Stimulated activated naive B cell treated with anti-CD40 and anti-IgM and Interleukin-4, amounts not matched to agents 10 μg/mL and 1 μg/mL and 100 μg/mL, for 72 hours (primary cell): ENCODE measurements around the gene FRMD4A.

Source experiments
- ATAC-seq, 2 donors: fragments of 150-1000 bp; cut with Tn5 transposase; replicated peaks; 2 replicates each; pipeline ENCODE4 v1.10.0; 2021; ENCODE audit warnings: moderate library complexity in 1 of 2
- DNase-seq: peaks from one replicate; pipeline ENCODE4 v3.0.0; 2021
- H3K27ac Mint-ChIP-seq: one replicate; pipeline ENCODE4 v1.8.0; 2022; ENCODE audit warnings: mild to moderate bottlenecking, mixed read lengths
- H3K27me3 Mint-ChIP-seq, 2 donors: one replicate each; pipeline ENCODE4 v1.8.0; 2022; ENCODE audit warnings: mixed read lengths in 2 of 2
- H3K36me3 Mint-ChIP-seq, 2 donors: one replicate each; pipeline ENCODE4 v1.8.0; 2022; ENCODE audit warnings: mixed read lengths in 2 of 2, mild to moderate bottlenecking in 1 of 2
- H3K4me1 Mint-ChIP-seq, 2 donors: one replicate each; pipeline ENCODE4 v1.8.0; 2022; ENCODE audit warnings: mixed read lengths in 2 of 2, mild to moderate bottlenecking in 1 of 2
- H3K4me3 Mint-ChIP-seq, 2 donors: one replicate each; pipeline ENCODE4 v1.8.0; 2022; ENCODE audit warnings: mild to moderate bottlenecking in 2 of 2, mixed read lengths in 2 of 2, moderate library complexity in 1 of 2
- H3K9me3 Mint-ChIP-seq, 2 donors: one replicate each; pipeline ENCODE4 v1.8.0; 2022; ENCODE audit warnings: mixed read lengths in 2 of 2, mild to moderate bottlenecking in 1 of 2

The FRMD4A gene

DNA sequence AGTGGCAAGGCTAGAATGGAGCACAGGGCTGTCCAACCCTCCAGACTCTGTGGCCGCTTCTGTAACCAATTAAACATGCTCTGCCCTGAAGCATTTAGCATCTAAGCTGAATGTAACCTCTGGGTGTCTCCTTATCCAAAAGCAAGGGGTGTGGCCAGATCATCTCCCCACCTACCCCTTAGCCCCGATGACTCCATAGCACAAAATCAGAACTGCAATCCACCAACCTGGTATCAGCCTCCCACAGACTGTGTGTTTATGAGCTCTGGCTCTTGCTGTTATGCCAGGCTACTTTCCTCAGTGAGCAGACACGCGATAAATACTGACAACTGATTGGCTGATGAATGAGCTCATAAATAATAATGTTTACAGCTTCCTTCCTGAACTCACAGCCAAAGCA, 3.2 kb downstream of the FRMD4A start:
- H3K9me3 Mint-ChIP-seq, result no peaks in the 10 kb centered on the region
- no peak overlapping the region for H3K27ac Mint-ChIP-seq
- H3K27me3 Mint-ChIP-seq, result peaks cover 31 to 56% of the 10 kb centered on the region in 2 donors
- H3K4me3 Mint-ChIP-seq, result no peak overlapping the region
- ATAC-seq (no peak), DNase-seq (no peak)
- no peaks in the 10 kb centered on the region for H3K36me3 Mint-ChIP-seq
- H3K4me1 Mint-ChIP-seq, result peaks cover 0 to 5% of the 10 kb centered on the region in 2 donors

DNA sequence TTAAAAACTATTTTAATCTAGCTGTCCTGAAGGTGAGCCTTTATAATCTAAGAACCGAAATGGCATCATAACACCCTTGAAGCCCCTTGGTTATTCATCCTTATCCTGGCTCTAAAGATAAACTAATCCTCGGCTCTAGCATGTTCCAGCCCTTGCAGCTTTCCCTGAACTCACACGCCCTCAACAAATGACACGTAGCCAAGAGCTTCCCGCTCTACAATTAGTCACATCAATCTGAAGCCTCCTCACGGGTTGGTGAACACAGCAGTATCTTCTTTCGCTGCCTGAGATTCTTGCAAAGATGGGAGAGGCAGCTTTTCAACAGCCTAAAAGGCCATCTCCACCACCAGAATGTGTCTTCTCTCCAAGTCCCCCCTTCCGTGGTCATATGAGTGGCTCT, 4.1 kb downstream of the FRMD4A start:
- DNase-seq (no peak), ATAC-seq (no peak)
- Mint-ChIP-seq H3K4me1 (peaks cover 0 to 5% of the 10 kb centered on the region in 2 donors), H3K27me3 (peaks cover 34 to 49% of the 10 kb centered on the region in 2 donors), H3K36me3 (no peaks in the 10 kb centered on the region), H3K27ac (no peak overlapping the region), H3K4me3 (no peak overlapping the region), H3K9me3 (no peaks in the 10 kb centered on the region)

DNA sequence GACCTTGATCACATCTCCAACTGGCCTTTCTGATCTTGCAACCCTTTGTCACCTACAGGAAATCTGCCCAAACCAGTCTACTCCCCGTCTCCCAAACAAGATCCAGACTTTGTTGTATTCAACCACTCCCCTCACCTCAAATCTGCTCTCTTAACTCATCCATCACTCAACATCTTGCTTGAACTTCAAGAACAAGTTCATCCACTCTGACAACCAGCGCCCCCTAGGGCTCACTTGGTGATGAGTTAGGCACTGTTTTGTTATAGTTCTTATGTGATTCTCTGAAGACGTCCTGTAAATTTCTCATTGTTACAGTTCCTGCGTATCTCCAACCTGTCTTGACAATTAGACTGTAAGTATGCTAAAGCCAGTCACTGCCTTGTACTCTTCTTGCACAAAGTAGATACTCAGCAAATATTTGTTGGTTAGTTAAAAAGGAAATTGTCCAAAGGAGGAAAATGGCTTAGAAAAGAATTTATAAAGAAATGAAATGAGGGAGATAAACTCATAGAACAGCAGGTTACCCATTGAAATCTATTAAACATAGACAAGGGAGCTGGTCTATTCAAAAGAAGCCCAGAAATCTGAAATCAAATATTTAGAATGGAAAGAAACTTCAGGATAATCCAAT, 5.3 kb downstream of the FRMD4A start:
- Mint-ChIP-seq H3K9me3 (no peaks in the 10 kb centered on the region), H3K4me3 (no peak overlapping the region), H3K27ac (no peak overlapping the region), H3K36me3 (no peaks in the 10 kb centered on the region), H3K4me1 (peaks cover 0 to 5% of the 10 kb centered on the region in 2 donors), H3K27me3 (peaks cover 38 to 44% of the 10 kb centered on the region in 2 donors)
- ATAC-seq (no peak), DNase-seq (peak; percentile 7)

DNA sequence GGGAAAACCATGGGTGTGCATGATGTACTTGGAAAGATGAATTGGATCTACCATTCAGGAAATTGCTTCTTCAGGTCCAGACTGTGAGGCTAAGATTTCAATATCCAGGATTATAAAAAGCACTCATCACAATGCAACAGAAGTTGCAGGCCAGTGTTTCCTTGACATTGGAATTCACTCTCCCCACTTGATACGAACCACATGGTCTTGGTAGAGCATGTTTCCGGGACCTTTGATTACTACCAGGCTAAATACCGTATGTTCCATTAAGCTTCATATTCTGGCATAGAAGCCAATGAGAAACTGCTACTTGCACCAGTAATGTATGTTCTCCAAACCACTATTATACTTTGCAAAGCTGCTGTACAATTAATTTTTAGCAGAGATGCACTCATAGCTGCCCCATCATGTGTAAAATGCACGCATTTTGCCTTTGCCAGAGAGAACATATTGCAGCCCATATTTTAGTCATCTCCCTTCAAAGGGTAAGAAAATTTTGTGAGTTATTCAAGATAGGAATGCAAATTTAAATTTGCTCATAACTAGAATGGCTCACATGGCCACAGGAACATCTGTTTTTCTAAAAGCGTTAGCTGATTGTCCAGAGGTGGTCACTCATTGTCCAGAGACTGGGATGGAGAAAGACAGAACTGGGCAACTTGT, 8.1 kb downstream of the FRMD4A start:
- H3K36me3 Mint-ChIP-seq, result no peaks in the 10 kb centered on the region
- peaks cover 37 to 44% of the 10 kb centered on the region in 2 donors for H3K27me3 Mint-ChIP-seq

DNA sequence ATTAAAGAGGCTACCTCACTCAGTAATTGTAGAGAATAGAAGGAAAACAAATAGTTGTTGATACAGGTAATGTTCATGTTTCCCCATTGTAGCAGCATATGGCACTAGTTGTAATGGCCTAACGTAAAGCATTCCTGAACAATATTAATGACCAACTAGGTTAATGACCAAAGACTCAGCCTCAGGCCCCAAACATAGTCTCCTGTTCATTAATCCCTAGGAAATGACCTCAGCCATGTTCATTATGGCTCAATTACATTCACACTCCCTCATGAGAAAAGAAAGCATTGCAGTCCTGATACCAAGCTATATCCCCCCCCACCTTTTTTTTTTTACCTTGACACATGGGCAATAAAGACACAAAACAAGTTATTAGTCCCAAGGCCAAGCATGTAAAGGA, 12.7 kb downstream of the FRMD4A start:
- no peak for ATAC-seq
- no peaks in the 10 kb centered on the region for H3K9me3 Mint-ChIP-seq

More for the DNA sequence above, 8.1 kb downstream of the FRMD4A start:
- Mint-ChIP-seq H3K4me3 (no peak overlapping the region), H3K9me3 (no peaks in the 10 kb centered on the region), H3K4me1 (peaks cover 0 to 2% of the 10 kb centered on the region in 2 donors), H3K27ac (no peak overlapping the region)
- DNase-seq (no peak), ATAC-seq (no peak)

DNA sequence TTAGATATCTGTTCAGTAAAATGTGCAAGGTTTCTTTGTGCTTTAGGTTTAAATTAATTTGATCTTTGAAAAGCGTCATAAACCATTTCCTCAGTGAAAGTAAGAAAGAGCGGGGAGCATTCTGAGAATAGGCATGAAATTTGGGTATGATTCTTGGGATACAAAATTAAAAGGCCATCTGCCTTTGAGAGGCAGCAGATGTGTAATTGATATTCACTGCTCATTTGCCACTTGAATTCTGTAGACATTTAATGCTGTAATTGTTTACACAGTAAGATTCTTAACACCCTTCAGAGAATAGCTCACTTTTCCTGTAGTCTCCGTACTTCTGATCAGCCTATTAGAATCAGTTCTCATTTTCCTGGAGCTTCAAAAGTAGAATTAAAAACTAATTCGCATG, 18.7 kb downstream of the FRMD4A start:
- Mint-ChIP-seq H3K27ac (no peak overlapping the region), H3K9me3 (no peaks in the 10 kb centered on the region), H3K4me1 (no peaks in the 10 kb centered on the region), H3K4me3 (no peak overlapping the region), H3K36me3 (no peaks in the 10 kb centered on the region), H3K27me3 (peaks cover 37 to 41% of the 10 kb centered on the region in 2 donors)
- ATAC-seq (no peak), DNase-seq (no peak)

More for the DNA sequence above, 12.7 kb downstream of the FRMD4A start:
- Mint-ChIP-seq H3K4me3 (no peak overlapping the region), H3K27me3 (peaks cover 44 to 48% of the 10 kb centered on the region in 2 donors), H3K36me3 (no peaks in the 10 kb centered on the region), H3K4me1 (no peaks in the 10 kb centered on the region), H3K27ac (no peak overlapping the region)
- no peak for DNase-seq

DNA sequence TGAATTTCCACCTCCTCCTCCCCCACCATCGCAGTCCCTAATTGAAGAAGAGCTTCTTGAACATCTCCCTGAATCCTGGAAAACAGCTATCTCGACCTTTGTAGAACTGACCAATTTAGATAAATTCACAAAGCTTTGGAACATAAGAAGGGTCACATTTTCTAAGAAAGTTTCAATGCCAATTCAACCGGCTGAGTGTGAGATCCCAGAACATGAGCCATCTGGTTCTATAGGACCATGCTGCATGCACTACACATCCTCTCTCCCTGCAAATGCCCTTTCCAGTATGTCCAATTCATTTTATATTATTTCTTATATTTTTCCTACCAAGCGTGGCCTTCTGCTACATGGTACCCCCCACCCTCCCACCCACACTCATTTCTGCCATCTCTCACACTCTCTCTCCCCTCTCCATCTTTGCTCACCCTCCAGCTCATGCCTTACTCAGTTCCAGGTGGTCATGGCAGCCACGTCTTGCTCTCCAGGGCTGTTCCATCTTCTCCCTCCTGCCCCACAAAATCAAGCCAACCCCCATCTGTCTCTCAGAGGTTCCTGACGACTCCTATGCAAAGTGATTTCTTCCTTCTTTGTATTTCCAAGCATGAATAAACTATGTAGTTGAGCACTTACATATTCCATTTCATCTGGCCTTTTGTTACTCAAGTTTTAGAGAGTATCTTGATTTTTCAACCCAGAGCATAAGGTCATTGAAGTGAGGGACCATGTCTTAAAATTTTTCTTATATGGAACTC, 19.3 kb downstream of the FRMD4A start:
- Mint-ChIP-seq H3K4me3 (no peak overlapping the region), H3K4me1 (no peaks in the 10 kb centered on the region), H3K27ac (no peak overlapping the region), H3K36me3 (no peaks in the 10 kb centered on the region), H3K27me3 (peaks cover 36 to 39% of the 10 kb centered on the region in 2 donors), H3K9me3 (no peaks in the 10 kb centered on the region)
- no peak for DNase-seq
- ATAC-seq, result no peak

DNA sequence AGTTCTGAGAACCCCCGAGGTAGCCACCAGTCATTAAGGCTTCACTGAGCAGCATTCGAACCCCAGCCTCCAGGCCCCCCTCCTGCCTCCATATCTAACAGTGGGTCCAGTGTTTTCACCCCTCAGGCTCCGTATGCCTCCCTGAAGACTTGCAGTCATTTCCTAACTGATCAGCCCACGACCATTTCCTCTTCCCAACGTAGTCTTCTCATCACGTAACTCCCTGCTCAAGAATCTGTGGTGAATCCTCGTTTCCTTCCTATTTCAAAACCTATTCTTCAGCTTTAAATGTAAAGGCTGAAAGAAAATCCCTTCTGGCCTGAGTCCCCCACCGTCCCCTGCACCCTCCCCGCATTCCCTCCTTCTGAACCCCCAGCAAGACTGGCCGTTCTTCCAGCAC, 21.1 kb downstream of the FRMD4A start:
- peaks cover 0 to 8% of the 10 kb centered on the region in 2 donors for H3K4me1 Mint-ChIP-seq
- no peaks in the 10 kb centered on the region for H3K36me3 Mint-ChIP-seq
- ATAC-seq, result no peak
- H3K27me3 Mint-ChIP-seq, result peaks cover 23 to 26% of the 10 kb centered on the region in 2 donors
- H3K27ac Mint-ChIP-seq, result no peak overlapping the region
- no peak for DNase-seq
- H3K9me3 Mint-ChIP-seq, result peaks cover 0 to 2% of the 10 kb centered on the region in 2 donors
- no peak overlapping the region for H3K4me3 Mint-ChIP-seq

DNA sequence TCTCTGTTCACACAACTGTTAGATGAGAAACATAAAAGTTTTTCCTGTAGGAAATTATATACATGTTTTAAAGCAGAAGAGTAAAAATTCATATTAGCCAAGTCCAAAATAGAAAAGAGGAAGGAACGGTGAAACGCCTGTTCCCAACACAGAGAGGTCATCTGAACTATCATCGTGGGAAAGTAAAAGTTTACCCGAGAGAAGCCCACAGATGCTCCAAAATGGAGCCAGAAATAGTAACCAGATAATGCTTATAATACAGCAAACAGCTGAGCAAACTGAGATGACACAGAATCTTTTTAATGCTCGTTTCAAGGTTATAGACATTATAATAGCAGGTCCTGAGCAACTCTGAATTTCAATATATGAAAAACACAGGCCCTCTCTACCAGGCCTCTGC, 24.5 kb downstream of the FRMD4A start:
- Mint-ChIP-seq H3K4me1 (peaks cover 0 to 8% of the 10 kb centered on the region in 2 donors), H3K4me3 (no peak overlapping the region), H3K27ac (no peak overlapping the region), H3K36me3 (no peaks in the 10 kb centered on the region), H3K9me3 (peaks cover 0 to 2% of the 10 kb centered on the region in 2 donors), H3K27me3 (peaks cover 26 to 28% of the 10 kb centered on the region in 2 donors)
- no peak for ATAC-seq
- no peak for DNase-seq

DNA sequence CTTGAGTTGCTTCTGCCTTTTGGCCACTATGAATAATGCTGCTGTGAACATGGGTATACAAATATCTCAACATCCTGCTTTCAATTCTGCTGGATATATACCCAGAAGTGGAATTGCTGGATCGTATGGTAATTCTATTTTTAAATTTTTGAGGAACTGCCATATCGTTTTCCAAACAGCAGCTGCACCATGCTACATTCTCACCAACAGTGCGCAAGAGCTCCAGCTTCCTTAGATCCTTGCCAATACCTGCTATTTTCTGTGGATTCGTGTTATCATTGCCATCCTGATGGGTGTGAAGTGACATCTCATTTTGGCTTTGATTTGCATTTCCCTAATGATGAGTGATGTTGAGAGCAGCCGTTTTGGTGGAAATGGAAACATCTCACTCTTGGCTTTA, 26.7 kb downstream of the FRMD4A start:
- Mint-ChIP-seq H3K27me3 (peaks cover 11 to 15% of the 10 kb centered on the region in 2 donors), H3K4me1 (peaks cover 0 to 8% of the 10 kb centered on the region in 2 donors), H3K9me3 (peaks cover 0 to 2% of the 10 kb centered on the region in 2 donors), H3K27ac (no peak overlapping the region), H3K4me3 (no peak overlapping the region), H3K36me3 (no peaks in the 10 kb centered on the region)
- DNase-seq (no peak), ATAC-seq (no peak)

DNA sequence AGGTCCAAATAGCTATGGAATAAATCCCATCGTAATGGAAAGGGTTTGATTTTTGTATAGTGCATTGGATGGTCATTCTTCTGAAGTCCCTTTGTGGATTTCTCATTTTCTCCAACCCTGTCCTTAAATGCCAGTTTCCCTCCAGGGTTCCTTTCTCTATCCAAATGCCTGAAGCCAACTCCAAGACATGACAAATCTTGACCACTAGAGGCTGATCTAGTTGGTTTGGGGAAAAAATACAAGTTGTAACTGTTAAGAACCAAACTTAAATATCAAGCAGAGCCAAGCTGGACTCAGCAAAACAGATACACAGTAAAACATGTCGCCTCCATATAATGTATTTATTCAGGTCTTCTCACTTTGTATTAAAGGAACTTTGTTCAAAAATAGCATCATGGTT, 28.7 kb downstream of the FRMD4A start:
- peaks cover 0 to 2% of the 10 kb centered on the region in 2 donors for H3K9me3 Mint-ChIP-seq
- DNase-seq, result no peak

DNA sequence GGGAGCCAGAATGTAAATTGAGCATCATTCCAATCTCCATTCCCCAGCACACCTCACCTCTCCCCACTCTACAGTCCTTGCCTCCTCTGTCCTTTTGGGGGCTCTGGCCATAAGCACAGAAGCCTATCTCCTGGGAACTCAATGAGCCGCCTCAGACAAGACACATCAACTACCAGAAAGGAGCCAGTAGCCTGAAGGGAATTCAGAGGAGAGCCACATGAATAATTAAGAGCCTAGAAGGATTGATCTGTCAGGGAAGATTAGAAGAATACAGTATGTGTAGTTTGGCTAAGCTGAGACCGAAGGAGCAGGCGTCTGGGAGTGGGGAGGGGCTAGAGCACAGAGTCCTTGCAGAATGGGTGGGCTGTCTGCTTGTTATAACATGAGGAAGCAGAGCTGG, 31.2 kb downstream of the FRMD4A start:
- Mint-ChIP-seq H3K9me3 (no peaks in the 10 kb centered on the region), H3K36me3 (no peaks in the 10 kb centered on the region), H3K27ac (no peak overlapping the region), H3K27me3 (peaks cover 26 to 32% of the 10 kb centered on the region in 2 donors), H3K4me3 (no peak overlapping the region), H3K4me1 (no peaks in the 10 kb centered on the region)
- DNase-seq, result no peak
- no peak for ATAC-seq

More for the DNA sequence above, 28.7 kb downstream of the FRMD4A start:
- peaks cover 16 to 24% of the 10 kb centered on the region in 2 donors for H3K27me3 Mint-ChIP-seq
- H3K36me3 Mint-ChIP-seq, result no peaks in the 10 kb centered on the region
- H3K27ac Mint-ChIP-seq, result no peak overlapping the region
- peaks cover 0 to 8% of the 10 kb centered on the region in 2 donors for H3K4me1 Mint-ChIP-seq
- no peak overlapping the region for H3K4me3 Mint-ChIP-seq
- ATAC-seq, result no peak

DNA sequence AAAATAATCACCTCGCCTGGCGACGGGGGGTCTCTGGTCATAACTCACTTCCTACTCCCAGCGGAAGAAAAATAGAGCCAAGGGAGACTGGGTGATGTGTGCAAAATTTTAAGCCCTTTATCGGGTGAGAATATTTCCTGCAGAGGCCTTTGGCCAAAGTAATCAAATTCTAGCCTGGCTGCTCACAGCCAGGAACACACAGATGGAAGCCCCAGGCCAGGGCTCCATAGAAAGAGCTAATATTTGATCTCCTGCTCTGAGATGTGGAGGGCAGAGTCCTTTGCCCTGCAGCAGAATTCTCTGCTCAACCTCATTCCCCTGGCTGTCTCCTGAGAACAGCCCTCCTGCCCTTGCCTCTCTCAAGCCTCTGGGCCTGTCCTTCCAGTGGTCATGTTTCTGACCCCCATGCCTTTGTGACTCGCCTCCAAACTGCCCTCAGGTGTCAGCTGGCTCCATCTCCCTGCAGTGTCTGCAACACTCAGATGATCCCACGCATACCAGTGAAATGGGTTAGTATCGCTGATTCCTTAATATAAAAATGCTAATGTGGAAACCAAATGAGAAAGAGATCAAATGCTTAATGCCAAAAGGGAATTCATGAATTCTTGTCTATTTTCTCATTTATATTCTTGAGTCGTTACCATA, 34.5 kb downstream of the FRMD4A start:
- no peak overlapping the region for H3K27ac Mint-ChIP-seq
- H3K4me3 Mint-ChIP-seq, result no peak overlapping the region
- ATAC-seq (no peak), DNase-seq (no peak)
- H3K9me3 Mint-ChIP-seq, result peaks cover 8 to 12% of the 10 kb centered on the region in 2 donors
- no peaks in the 10 kb centered on the region for H3K36me3 Mint-ChIP-seq
- no peaks in the 10 kb centered on the region for H3K4me1 Mint-ChIP-seq
- peaks cover 20 to 24% of the 10 kb centered on the region in 2 donors for H3K27me3 Mint-ChIP-seq

DNA sequence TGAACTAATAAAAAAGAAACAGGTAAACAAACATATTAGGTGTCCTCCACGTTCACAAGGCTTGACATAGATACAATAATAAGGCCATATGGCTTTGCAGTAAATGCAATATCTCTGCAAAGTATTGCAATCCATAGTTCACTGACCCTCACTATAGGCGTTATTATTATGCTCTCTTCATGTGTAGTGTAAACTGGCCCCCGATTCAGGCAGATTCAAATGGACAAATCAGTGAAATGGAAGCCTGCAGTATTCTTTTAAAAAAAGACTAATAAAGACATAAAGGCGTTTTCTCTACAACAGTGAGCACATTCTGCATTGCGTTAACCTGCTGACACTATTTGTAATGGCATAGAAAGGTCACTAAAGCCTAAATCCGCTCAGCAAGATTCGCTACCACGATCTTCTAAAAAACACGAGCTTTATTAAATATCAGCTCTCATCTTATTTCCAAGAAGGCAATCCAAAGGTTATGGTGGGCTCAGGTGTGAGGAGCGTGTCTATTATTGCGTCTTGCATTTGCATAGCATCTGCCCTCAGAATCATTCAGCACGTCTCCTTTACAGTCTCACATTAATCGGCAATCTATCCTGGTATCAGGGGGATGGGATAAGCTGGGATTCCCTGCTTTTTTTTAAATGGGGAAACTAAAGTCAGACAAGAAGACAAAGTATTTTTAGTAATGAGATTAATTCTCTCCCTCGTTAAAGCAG, 36.2 kb downstream of the FRMD4A start:
- DNase-seq (no peak), ATAC-seq (no peak)
- H3K27me3 Mint-ChIP-seq, result peaks cover 20 to 24% of the 10 kb centered on the region in 2 donors
- H3K4me1 Mint-ChIP-seq, result no peaks in the 10 kb centered on the region
- H3K4me3 Mint-ChIP-seq, result no peak overlapping the region
- H3K9me3 Mint-ChIP-seq, result peaks cover 12 to 14% of the 10 kb centered on the region in 2 donors
- no peaks in the 10 kb centered on the region for H3K36me3 Mint-ChIP-seq
- no peak overlapping the region for H3K27ac Mint-ChIP-seq
